CD4-positive, alpha-beta T cell treated with Interleukin-15 for 1 hour (primary cell): ENCODE measurements around the gene TSEN54.
A peak's percentile ranks its signal among the peaks of the same experiment; 100 is the strongest.

Experiments
- DNase-seq: peaks from one replicate; pipeline ENCODE4 v3.0.0-alpha.2; 2020

Gene TSEN54

GRCh38 chr17:75549246-75550138 is 33.2 kb downstream of the TSEN54 start:
- no peak for DNase-seq

GRCh38 chr17:75550139-75550465 is 33.8 kb downstream of the TSEN54 start:
- no peak for DNase-seq

DNA sequence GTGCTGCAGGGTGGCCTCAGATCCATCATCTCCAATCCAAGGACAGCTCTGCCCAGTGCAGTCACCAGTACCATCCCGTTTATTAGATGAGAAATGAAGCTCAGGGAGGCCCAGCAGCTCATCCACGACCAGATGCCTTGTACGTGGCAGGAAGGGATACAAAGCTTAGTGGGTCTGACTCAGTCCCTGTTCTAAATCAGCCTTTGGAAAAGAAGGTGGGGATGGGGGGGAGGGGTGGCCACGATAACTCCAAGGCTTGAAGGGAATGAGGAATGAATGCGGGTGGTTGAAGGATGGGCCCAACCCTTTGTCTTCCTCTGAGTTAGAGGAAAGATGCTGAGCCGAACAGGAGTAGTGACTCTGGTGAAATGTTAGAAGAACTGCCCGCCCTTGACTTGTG is 34.9 kb downstream of the TSEN54 start:
- DNase-seq: no peak

DNA sequence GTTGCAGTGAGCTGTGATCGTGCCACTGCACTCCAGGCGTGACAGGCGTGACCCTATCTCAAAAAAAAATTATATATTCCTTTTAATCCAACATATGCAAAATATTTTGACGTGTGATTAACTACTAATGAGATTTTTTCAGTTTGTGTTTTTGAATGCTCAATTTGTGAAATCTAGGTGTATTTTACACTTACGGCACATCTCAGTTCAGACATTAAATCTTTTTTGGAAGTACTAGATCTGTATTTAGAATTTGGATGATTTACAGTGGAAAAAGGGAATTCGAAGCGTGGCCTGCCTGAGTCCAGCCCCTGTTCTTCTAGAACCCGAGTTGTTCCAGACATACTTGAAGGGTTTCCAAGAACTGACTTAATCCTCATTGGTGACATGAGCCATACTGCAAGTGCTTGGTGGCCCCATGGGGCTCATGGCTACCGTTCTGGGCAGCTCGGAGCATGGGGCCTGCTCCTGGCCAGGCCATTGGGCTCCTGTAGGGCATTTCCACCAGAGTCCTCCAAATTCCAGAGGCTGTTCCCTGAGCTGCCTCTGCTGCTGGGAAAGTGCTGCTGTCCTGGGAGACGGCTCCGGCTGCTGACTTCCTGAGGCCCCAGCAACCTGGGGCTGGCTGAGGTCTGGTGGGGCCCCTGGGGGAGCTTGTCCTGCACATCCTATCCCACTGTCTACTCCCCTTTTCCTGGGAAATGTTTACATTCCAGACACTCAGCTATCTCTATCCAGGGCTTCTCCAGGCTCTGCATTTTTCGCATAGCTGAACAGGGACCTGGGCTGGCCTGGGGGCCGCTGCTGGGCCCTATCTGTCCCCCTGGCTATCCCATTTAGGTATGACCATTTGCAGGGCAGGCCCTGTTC is 36.3 kb downstream of the TSEN54 start:
- no peak for DNase-seq

DNA sequence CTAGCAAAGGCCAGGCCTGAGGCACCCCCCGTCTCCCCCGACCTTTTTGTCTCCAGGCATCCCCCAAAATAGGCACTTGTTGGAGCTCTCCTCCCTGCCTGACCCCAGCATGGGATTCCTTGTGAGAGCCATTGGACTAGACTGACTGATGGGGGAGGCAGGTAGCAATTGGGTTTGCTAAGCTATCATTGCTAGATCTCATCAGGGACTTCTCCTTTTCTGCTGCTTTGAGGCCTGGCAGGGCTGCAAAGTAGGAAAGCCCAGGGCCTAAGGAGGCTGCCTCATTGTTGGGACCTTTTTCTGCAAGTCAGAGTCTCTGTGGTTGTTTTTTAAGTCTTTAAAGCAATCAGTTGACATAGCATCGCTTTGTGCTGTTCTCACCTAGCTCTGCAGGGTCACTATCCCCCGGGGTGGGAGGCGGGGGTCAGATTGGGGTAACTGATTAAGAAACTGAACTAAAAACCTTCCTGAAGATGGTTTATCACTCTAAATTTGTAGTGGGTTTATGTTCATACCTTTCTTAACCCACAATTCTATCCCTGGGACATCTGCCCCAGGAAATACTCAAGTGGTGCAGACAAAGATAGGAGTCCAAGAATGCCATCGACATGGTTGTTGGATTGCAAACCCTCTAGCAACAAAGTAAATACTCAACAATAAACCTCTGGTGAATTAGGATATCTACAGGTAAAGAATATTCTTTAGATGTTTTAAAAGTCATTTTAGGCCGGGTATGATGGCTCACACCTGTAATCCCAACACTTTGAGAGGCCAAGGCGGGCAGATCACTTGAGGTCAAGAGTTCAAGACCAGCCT is 37.2 kb downstream of the TSEN54 start:
- DNase-seq: no peak

- no peak for DNase-seq
These were observed 39.4 kb downstream of the TSEN54 start for GRCh38 chr17:75555679-75556153.

DNA sequence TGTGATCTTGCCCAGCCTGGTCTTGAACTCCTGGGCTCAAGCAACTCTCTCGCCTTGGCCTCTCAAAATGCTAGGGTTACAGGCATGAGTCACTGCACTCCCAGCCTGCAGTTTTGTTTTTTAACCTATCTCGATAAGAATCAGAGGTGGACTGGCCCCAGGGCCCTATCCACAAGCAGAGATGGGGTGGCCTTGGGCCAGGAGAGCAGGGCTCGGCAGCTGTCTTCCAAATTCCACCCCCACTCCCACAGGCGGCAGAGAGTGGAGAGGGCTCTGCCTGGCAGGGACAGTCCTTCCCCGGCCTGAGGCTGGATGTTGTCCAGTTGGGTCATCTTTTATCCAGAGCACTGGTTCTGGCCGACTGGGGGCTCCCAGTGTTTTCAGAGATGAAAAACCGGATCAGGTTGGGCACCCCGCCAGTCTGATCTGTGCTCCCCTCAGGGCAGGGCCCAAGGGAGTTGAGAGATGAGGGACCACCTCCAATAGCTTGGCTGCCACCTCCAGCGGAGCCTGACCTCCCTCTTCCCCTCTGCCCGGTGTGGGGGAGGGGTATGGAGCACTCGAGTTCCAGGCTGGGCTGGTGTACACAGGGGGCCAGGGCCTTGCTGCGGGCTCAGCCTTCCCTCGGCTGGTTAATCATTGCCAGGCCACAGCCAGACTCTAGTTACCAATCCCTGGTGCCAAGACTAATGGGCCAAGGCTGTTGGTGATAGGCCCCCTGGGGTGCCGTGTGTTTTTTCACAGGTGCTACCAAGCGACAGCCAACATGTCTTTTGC is 40.9 kb downstream of the TSEN54 start:
- DNase-seq: no peak

DNA sequence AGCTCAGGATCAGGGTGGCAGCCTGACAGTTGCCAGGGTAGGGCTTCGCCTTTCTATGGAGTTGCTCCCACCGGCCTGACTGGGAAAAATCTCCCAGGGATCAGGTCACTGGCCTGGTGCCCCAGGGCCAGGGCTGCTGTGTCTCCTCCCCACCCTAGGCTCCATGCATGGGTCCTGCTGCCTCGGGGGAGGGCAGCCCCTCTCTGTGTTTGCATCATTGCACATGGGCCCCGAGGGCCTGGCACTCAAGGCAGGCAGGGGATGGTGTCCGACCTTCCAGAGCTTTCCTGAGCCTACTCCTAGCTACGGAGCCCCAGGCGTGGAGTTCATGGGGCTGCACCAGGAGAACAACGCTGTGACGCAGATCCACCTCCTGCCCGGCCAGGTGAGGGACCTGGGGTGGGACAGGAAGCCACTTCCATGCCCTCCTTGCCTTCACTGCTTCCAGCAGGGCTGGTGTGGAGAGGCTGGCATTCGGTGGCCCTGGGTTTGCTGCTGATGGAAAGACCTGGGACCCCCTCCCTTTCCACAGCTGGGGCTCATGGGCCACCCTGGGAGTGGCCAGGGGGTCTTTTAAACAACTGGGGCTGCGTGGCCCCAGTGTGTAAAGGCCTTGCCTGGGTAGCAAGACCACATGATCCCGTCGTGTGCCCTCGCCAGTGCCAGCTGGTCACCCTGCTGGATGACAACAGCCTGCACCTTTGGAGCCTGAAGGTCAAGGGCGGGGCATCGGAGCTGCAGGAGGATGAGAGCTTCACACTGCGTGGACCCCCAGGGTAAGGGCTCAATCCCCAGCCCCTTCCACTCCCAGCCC is 41.7 kb downstream of the TSEN54 start:
- no peak for DNase-seq

DNA sequence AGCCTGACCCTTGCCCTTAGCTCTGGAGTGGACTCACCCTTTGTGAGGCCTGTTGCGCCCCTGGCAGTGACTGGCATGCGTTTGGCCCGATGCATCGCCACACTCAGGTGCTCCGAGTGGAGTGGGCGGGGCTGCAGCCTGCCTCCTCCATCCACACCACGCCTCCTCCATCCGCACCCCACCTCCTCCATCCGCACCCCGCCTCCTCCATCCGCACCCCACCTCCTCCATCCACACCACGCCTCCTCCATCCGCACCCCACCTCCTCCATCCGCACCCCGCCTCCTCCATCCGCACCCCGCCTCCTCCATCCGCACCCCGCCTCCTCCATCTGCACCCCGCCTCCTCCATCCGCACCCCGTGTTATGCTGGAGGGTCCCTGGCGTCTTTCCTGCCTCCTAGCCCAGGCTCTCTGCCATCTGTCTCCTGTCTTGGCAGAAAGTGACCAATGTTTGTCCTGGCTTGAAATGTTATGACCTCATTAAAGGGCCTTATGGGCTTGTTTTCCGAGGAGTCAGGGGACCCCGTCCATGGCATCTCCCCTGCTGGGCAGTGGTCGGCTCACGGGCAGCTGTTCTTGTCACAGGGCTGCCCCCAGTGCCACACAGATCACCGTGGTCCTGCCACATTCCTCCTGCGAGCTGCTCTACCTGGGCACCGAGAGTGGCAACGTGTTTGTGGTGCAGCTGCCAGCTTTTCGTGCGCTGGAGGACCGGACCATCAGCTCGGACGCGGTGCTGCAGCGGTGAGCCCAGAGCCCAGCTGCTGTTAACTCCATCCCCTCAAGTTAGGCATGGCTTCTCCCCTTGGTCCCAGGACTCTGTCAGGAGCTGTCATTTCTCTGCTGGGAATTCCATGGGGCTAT is 42.6 kb downstream of the TSEN54 start:
- no peak for DNase-seq

GRCh38 chr17:75559958-75560533 is 43.7 kb downstream of the TSEN54 start:
- no peak for DNase-seq

DNA sequence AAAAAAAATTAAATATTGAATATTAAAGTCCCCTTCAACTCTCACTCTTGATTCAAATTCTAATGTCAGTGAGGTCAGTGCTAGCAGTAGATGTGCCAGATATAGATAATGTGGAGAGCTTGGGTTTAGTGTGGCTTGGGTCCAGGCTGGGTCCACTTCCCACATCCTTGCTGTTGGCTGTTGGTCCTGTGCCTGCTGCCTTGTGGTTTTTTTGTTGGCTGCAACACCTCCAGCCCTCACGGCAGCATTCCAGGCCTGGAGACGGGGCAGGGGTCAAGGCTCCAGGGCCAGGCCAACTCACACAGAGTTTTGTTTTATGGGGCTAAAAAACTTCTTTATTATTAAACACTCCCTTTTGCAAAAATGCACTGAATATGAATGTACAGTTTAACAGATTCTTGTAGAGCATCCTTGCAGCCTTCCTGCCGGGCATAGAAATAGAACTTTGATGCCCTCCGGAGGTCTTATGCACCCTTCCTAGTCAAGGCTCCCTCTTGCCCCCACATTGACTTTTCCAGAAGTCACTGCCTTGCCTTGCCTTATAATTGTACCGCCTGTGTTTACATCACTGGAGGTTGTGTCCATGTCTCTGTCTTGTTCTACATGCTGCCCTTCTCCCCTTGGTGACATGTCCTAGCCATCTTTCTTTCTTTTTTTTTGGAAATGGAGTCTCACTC is 45.7 kb downstream of the TSEN54 start:
- no peak for DNase-seq

DNA sequence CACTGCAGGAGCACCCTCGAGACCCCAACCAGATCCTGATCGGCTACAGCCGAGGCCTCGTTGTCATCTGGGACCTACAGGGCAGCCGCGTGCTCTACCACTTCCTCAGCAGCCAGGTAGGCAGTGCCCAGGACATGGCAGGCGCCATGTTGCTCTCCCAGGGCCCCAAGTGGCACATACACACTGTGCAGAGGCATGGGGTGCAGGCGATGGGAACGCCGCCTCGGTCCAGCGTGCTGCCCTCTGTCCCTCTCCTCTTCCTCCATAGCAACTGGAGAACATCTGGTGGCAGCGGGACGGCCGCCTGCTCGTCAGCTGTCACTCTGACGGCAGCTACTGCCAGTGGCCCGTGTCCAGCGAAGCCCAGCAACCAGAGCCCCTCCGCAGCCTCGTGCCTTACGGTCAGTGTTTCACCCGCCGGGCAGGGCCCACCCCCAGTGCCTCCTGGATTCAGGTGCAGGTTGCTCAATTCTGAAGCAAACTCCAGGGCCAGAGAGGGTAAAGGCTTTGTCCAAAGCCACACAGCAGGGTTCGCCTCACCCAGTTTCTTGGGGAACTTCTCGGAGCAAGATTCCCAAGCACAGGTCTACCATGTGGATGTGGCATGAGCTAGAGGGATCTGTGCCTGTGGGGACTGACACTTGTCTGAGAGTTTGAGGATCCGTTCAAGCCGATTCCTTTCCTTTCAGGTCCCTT is 46.9 kb downstream of the TSEN54 start:
- no peak for DNase-seq

- DNase-seq: no peak
These were observed 47.9 kb downstream of the TSEN54 start for GRCh38 chr17:75564195-75564594.

GRCh38 chr17:75565066-75565465 is 48.7 kb downstream of the TSEN54 start:
- DNase-seq: no peak

DNA sequence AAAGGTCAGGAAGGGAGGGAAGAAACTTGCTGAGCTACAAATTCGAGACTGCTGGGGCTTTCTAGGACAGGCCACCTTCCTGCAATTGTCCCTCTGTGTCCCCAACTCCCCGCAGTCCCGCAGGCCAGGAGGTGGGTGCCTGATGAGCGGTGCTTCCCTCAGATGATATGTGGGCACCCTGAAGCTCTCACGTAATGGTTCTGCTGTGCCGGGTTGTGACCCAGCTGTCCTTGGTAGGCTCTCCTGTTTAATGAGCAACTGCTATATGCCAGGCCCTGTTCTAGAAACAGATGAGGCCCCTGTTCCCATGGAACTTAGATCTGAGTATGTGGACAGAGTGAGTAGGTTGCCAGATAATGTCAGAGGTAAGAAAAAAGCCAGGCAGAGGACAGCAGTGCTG is 49.3 kb downstream of the TSEN54 start:
- DNase-seq: no peak

DNA sequence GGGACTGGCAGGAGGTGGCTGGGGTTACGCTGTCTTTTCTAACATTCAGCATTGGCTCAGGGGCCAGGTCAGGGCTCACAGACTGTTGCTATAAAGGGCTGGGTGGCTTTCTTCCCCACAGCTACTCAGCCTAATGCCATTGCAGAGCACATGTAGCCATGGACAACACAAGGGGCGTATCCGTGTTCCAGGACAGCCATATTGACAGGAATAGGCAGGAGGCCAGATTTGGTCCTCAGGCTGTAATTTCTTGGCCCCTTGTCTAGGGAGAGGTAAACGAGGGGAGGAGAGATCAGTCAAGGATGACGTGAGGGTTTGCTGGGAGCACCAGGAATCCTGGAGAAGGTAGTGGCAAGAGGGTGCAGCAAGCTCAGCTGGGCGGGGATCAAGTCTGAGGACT is 50.1 kb downstream of the TSEN54 start:
- DNase-seq: no peak

DNA sequence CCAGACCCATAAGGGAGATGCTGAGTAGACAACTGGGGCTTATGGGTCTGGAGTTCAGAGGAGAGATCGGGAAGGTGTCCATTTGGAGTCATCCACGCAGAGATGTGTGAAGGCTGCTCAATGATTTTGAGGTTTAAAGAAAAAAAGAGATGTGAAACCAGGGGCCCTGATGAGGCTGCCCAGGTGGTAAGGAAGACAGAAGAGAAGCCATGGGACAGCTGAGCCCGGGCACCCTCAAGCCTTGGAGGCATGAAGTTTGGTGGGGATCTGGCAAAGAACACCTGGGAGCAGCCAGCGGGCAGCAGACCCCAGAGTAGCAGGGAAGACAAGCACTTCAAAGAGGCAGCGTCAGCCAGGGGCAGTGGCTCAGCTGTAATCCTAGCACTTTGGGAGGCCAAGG is 50.5 kb downstream of the TSEN54 start:
- DNase-seq: peak; percentile 28

GRCh38 chr17:75568412-75569255 is 52.3 kb downstream of the TSEN54 start:
- no peak for DNase-seq
